Keratinocyte (primary cell): ENCODE data around the gene OR51L1. TPM values are rescaled to one million over a fixed set of nuclear protein-coding genes. Genes with fewer than 3 reads are reported as not detected.

Experiments
- DNase-seq: peaks from one replicate; pipeline ENCODE4 v3.0.0-alpha.2; 2011; ENCODE audit warnings: low read depth, missing footprints, low spot score
- FAIRE-seq: peaks from 2 replicates; lab custom pipeline; 2011; peaks lifted over from hg19 to GRCh38; lab: Jason Lieb, UNC
- H2AFZ ChIP-seq: 2 replicates; pipeline ENCODE4 v1.6.0; 2012; ENCODE audit warnings: low read length, control low read depth, inconsistent platforms; ENCODE audit not compliant: control insufficient read depth
- H3K27ac ChIP-seq: 2 replicates; pipeline ENCODE4 v1.5.1; 2011; ENCODE audit warnings: low read length; ENCODE audit not compliant: control insufficient read depth, insufficient read depth
- H3K27me3 ChIP-seq: 3 replicates; pipeline ENCODE4 v1.6.0; 2011; ENCODE audit warnings: low read length; ENCODE audit not compliant: control insufficient read depth, insufficient read depth; ENCODE audit errors: extremely low read depth
- H3K36me3 ChIP-seq, 2 experiments: 2 replicates in 1 of 2; 3 replicates in 1 of 2; pipeline ENCODE4 v1.5.1; 2011; ENCODE audit warnings: low read length in 2 of 2, mild to moderate bottlenecking in 1 of 2; ENCODE audit not compliant: control insufficient read depth in 2 of 2, insufficient read depth in 2 of 2; ENCODE audit errors: extremely low read depth in 1 of 2
- H3K4me1 ChIP-seq: 3 replicates; pipeline ENCODE4 v1.5.1; 2011; ENCODE audit warnings: low read length; ENCODE audit not compliant: control insufficient read depth, insufficient read depth; ENCODE audit errors: extremely low read depth
- H3K4me2 ChIP-seq: 3 replicates; pipeline ENCODE4 v1.6.0; 2011; ENCODE audit warnings: low read depth, low read length; ENCODE audit not compliant: control insufficient read depth, insufficient read depth; ENCODE audit errors: extremely low read depth
- H3K4me3 ChIP-seq, 3 experiments: fragments of 200-600 bp in 1 of 3; sonication (generic) in 1 of 3; 2 replicates in 2 of 3; 3 replicates in 1 of 3; pipeline ENCODE4 v1.5.1; 2011 to 2016; ENCODE audit warnings: low read length in 3 of 3, mild to moderate bottlenecking in 3 of 3, control low read depth in 2 of 3, inconsistent platforms in 1 of 3, low read depth in 1 of 3, mixed read lengths in 1 of 3, mixed run types in 1 of 3, moderate library complexity in 1 of 3; ENCODE audit not compliant: control insufficient read depth in 2 of 3, insufficient read depth in 2 of 3; ENCODE audit errors: extremely low read depth in 1 of 3
- H3K79me2 ChIP-seq: 2 replicates; pipeline ENCODE4 v1.6.0; 2012; ENCODE audit warnings: low read length; ENCODE audit not compliant: control insufficient read depth, insufficient read depth
- H3K9ac ChIP-seq: 3 replicates; pipeline ENCODE4 v1.6.0; 2011; ENCODE audit warnings: low read length; ENCODE audit not compliant: control insufficient read depth, insufficient read depth; ENCODE audit errors: extremely low read depth
- H3K9me1 ChIP-seq: 3 replicates; pipeline ENCODE4 v1.6.0; 2011; ENCODE audit warnings: low read length; ENCODE audit not compliant: control insufficient read depth, insufficient read depth; ENCODE audit errors: extremely low read depth
- H3K9me3 ChIP-seq: 2 replicates; pipeline ENCODE4 v1.5.1; 2012; ENCODE audit warnings: low read depth, low read length; ENCODE audit not compliant: control insufficient read depth
- H4K20me1 ChIP-seq: 3 replicates; pipeline ENCODE4 v1.6.0; 2011; ENCODE audit warnings: low read length; ENCODE audit not compliant: control insufficient read depth, insufficient read depth; ENCODE audit errors: extremely low read depth
- EZH2 ChIP-seq: IDR thresholded peaks from one replicate; pipeline ENCODE4 v1.6.1; 2012; ENCODE audit warnings: inconsistent platforms, mild to moderate bottlenecking, low read length, moderate library complexity
- dilution Hi-C: fragments of 300-500 bp; cut with MboI; formaldehyde crosslinking; loops from one replicate; pipeline ENCODE4 v1.7.0; 2020; ENCODE audit warnings: low sequenced_read_pairs; ENCODE audit not compliant: extremely low pct_ligation_motif_present
- polyA plus RNA-seq, 5 experiments: library from polyadenylated mRNA; depleted of rRNA in 3 of 5; stranded (reverse) in 3 of 5; stranded (forward) in 1 of 5; unstranded in 1 of 5; fragments of >200 nt; gene quantifications; 1 replicate in 1 of 5; 2 replicates in 3 of 5; 3 replicates in 1 of 5; pipeline versions ENCODE4 v1.2.1 to v1.2.3, GENCODE V29; 2011 to 2012; ENCODE audit warnings: missing spikeins in 2 of 5, low read depth in 1 of 5, low replicate concordance in 1 of 5
- TF ChIP-seq, protein P1 (sequence below), 3 experiments: IDR thresholded peaks in 1 of 3; conservative IDR thresholded peaks in 1 of 3; optimal IDR thresholded peaks in 1 of 3; 2 replicates in 2 of 3; 3 replicates in 1 of 3; pipeline versions ENCODE3 to v1.5.1; 2011; ENCODE audit warnings: low read length in 3 of 3, mild to moderate bottlenecking in 3 of 3, moderate library complexity in 2 of 3, control low read depth in 1 of 3, inconsistent platforms in 1 of 3; ENCODE audit not compliant: insufficient read depth in 2 of 3; ENCODE audit errors: extremely low read depth in 1 of 3

The OR51L1 gene
- polyA plus RNA-seq, 1 donor (not counting 4 experiments of a cell fraction or from before 2014, with no cell fraction given): not detected

DNA sequence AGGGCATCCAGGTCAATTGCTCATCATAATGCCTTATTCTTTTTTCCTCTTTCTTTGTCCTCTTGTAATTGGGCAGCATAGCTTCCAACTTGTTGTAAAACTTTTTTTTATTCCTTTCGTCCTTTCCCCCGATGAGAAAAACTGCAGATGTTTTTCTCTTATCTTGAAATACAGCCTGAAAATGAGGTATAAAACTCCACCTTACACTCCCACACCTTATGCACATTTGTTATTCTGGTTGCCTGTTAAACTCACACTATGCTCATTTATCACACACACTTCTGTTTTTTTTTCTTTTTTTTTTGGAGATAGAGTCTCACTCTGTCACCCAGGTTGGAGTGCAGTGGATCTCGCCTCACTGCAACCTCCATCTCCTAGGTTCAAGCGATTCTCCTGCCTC, 37.3 kb upstream of the OR51L1 start:
- Histone ChIP-seq H3K27me3 (no peaks in the 10 kb centered on the region), H3K4me1 (no peaks in the 10 kb centered on the region), H3K9ac (no peak overlapping the region), H3K79me2 (no peaks in the 10 kb centered on the region), H2AFZ (no peak overlapping the region), H3K36me3 (no peaks in the 10 kb centered on the region), H3K4me3 (no peak overlapping the region), H3K9me3 (no peaks in the 10 kb centered on the region), H4K20me1 (no peaks in the 10 kb centered on the region), H3K9me1 (no peaks in the 10 kb centered on the region), H3K4me2 (no peak overlapping the region), H3K27ac (no peak overlapping the region)
- dilution Hi-C loops: no loop called here
- TF ChIP-seq EZH2: no peak
- TF ChIP-seq, protein P1, sequence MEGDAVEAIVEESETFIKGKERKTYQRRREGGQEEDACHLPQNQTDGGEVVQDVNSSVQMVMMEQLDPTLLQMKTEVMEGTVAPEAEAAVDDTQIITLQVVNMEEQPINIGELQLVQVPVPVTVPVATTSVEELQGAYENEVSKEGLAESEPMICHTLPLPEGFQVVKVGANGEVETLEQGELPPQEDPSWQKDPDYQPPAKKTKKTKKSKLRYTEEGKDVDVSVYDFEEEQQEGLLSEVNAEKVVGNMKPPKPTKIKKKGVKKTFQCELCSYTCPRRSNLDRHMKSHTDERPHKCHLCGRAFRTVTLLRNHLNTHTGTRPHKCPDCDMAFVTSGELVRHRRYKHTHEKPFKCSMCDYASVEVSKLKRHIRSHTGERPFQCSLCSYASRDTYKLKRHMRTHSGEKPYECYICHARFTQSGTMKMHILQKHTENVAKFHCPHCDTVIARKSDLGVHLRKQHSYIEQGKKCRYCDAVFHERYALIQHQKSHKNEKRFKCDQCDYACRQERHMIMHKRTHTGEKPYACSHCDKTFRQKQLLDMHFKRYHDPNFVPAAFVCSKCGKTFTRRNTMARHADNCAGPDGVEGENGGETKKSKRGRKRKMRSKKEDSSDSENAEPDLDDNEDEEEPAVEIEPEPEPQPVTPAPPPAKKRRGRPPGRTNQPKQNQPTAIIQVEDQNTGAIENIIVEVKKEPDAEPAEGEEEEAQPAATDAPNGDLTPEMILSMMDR (optimal IDR thresholded peaks at IDR 0.05 in 1 of 3, IDR thresholded peaks at IDR 0.05 in 1 of 3, conservative IDR thresholded peaks at IDR 0.05 in 1 of 3; ENCODE audit: extremely low read depth in 1 of 3, insufficient read depth in 2 of 3, low read length in 3 of 3): no peak
- no peak for FAIRE-seq
- no peak for DNase-seq

DNA sequence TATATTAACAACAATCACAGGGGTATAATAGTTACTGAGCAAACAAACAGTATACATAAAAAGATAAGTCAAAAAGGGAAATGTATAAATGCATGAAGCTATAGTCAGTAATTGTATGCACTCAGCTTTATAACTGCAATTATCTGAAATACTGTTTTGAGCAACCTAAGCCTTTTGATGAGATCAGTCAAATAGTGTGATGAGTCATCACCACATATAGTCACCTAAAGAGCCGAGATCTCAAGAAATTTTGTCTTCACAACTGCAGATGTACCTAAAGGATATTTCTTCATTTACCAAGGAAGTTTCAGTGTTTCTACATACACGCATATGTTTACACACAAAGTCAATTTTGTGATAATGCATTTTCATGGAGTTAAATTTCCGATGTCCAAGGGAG, 33.8 kb upstream of the OR51L1 start:
- TF ChIP-seq, protein P1 (optimal IDR thresholded peaks at IDR 0.05 in 1 of 3, IDR thresholded peaks at IDR 0.05 in 1 of 3, conservative IDR thresholded peaks at IDR 0.05 in 1 of 3; ENCODE audit: extremely low read depth in 1 of 3, insufficient read depth in 2 of 3, low read length in 3 of 3): no peak
- no peak for TF ChIP-seq EZH2
- H4K20me1 ChIP-seq: no peaks in the 10 kb centered on the region
- no peak overlapping the region for H2AFZ ChIP-seq
- H3K9ac ChIP-seq: no peak overlapping the region
- dilution Hi-C loops: no loop called here
- H3K9me1 ChIP-seq: no peaks in the 10 kb centered on the region
- no peaks in the 10 kb centered on the region for H3K9me3 ChIP-seq
- no peak for FAIRE-seq
- H3K4me2 ChIP-seq: no peak overlapping the region
- no peaks in the 10 kb centered on the region for H3K36me3 ChIP-seq
- no peak overlapping the region for H3K4me3 ChIP-seq
- no peaks in the 10 kb centered on the region for H3K27me3 ChIP-seq
- H3K4me1 ChIP-seq: no peaks in the 10 kb centered on the region
- no peak for DNase-seq
- H3K79me2 ChIP-seq: no peaks in the 10 kb centered on the region
- H3K27ac ChIP-seq: no peak overlapping the region
